Cardiac muscle cell (in vitro differentiated cells and primary cell): ENCODE measurements around the gene DNAAF3. TPM values are rescaled to one million over a fixed set of nuclear protein-coding genes. Genes with fewer than 3 reads are reported as not detected.
A peak's percentile ranks its signal among the peaks of the same experiment; 100 is the strongest.

Experiments used
- DNase-seq, 2 donors: peaks; one replicate each; pipeline versions ENCODE4 v3.0.0 to v3.0.0-alpha.2; 2010 to 2017; ENCODE audit warnings: low read depth in 1 of 2, low spot score in 1 of 2
- H3K27ac ChIP-seq: fragments of 200-600 bp; sonication (generic); 2 replicates; pipeline ENCODE4 v1.5.1; 2016
- H3K27me3 ChIP-seq: fragments of 200-600 bp; sonication (generic); 2 replicates; pipeline ENCODE4 v1.6.0; 2016; ENCODE audit warnings: control low read depth
- H3K36me3 ChIP-seq: fragments of 200-600 bp; sonication (generic); 2 replicates; pipeline ENCODE4 v1.5.1; 2016; ENCODE audit warnings: control low read depth
- H3K4me1 ChIP-seq: fragments of 200-600 bp; sonication (generic); 2 replicates; pipeline ENCODE4 v1.8.1; 2017; ENCODE audit warnings: low read depth, mild to moderate bottlenecking, mixed run types
- H3K4me3 ChIP-seq: fragments of 200-600 bp; sonication (generic); 2 replicates; pipeline ENCODE4 v1.5.1; 2016; ENCODE audit warnings: mild to moderate bottlenecking
- H3K9me3 ChIP-seq: fragments of 200-600 bp; sonication (generic); 2 replicates; pipeline ENCODE4 v1.5.1; 2017; ENCODE audit warnings: low read depth, mild to moderate bottlenecking, control low read depth
- CTCF ChIP-seq: IDR thresholded peaks from 2 replicates; pipeline ENCODE4 v1.5.1; 2012; ENCODE audit warnings: low read depth, mild to moderate bottlenecking, low read length
- polyA plus RNA-seq: library from polyadenylated mRNA; unstranded; fragments of >200 nt; fragmentation: Nextera tagmentation; extraction: Ambion mirVana; gene quantifications from 2 replicates; pipeline ENCODE4 v1.2.1, GENCODE V29; 2016
- total RNA-seq: library from RNA; depleted of rRNA; stranded (reverse); fragments of >200 nt; gene quantifications from 2 replicates; pipeline ENCODE4 v1.2.3, GENCODE V29; 2016

The DNAAF3 gene
- total and polyA plus RNA-seq, 2 experiments from 2014 or later, result 3.5 to 14.3 TPM

DNA sequence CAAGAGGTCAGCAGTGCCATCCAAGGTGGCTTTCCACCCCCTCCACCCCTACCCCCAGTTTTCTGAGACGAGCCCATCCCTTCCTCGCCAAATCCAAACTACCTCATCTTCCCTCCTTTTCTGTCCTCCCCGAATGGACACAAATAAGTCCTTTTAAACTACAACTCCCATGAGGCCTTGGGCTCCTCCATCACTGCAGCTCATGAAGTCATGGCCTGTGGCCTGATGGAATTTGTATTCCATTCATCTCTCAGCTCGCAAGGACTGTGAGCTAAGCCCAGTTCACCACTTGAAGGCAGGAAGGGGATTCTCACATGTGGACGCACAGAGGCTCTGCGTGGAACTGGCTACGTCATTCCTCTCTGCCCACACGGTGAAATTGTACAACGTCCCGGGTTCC, 30.4 kb upstream of the DNAAF3 start:
- Histone ChIP-seq H3K27ac (no peak overlapping the region), H3K36me3 (no peaks in the 10 kb centered on the region), H3K4me3 (no peak overlapping the region), H3K27me3 (no peaks in the 10 kb centered on the region), H3K9me3 (no peaks in the 10 kb centered on the region), H3K4me1 (no peaks in the 10 kb centered on the region)
- DNase-seq, result no peak
- no peak for TF ChIP-seq CTCF

- Histone ChIP-seq H3K4me1 (no peaks in the 10 kb centered on the region), H3K4me3 (no peak overlapping the region), H3K36me3 (no peaks in the 10 kb centered on the region), H3K9me3 (no peaks in the 10 kb centered on the region), H3K27me3 (peaks cover 3% of the 10 kb centered on the region), H3K27ac (no peak overlapping the region)
- TF ChIP-seq CTCF, result no peak
- DNase-seq, result no peak
These were observed 27.1 kb upstream of the DNAAF3 start for GRCh38 chr19:55193481-55193880.

DNA sequence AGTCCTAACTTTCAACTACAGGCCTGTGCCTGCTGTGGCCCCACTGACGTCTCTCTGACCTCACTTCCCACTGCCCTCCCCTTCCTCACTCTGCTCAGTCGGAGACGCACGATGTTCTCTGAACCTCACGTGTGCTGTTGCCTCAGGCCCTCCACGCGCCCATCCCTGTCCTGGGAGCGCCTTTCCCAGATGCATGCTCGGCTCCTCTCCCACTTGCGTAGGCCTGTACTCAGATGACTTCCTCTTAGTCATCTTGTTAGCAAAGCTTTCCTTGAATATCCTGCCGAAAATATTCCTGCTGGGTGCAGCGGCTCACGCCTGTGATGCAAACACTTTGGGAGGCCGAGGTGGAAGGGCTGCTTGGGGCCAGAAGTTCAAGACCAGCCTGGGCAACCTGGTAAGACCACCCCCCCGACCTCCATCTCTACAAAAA, 23.0 kb upstream of the DNAAF3 start:
- Histone ChIP-seq H3K27me3 (peaks cover 12% of the 10 kb centered on the region), H3K27ac (no peak overlapping the region), H3K9me3 (no peaks in the 10 kb centered on the region), H3K4me1 (no peaks in the 10 kb centered on the region), H3K4me3 (no peak overlapping the region), H3K36me3 (no peaks in the 10 kb centered on the region)
- no peak for TF ChIP-seq CTCF
- DNase-seq, result peak in 1 of 2 donors; percentile 98

DNA sequence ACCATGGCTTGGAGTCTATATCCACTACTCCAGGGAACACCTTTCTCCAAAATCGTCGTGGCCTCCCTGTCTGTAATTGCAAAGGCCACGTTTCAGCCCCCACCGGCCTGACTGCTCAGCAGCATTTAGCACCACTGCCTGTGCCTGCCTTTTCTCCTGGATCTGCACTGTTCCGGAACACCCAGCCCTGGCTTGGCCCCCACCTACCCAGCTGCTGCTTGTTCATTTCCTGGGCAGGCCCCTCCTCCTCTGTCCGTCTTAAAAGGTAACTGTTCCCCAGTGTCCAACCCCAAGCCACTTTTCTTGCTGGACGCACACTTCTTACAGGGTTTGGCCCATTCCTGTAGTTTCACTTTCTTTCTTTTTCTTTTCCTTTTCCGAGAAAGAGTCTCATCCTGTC, 22.2 kb upstream of the DNAAF3 start:
- Histone ChIP-seq H3K27me3 (peaks cover 15% of the 10 kb centered on the region), H3K27ac (no peak overlapping the region), H3K9me3 (no peaks in the 10 kb centered on the region), H3K4me1 (no peaks in the 10 kb centered on the region), H3K4me3 (no peak overlapping the region), H3K36me3 (no peaks in the 10 kb centered on the region)
- peak in 1 of 2 donors; percentile 48 for DNase-seq
- no peak for TF ChIP-seq CTCF

DNA sequence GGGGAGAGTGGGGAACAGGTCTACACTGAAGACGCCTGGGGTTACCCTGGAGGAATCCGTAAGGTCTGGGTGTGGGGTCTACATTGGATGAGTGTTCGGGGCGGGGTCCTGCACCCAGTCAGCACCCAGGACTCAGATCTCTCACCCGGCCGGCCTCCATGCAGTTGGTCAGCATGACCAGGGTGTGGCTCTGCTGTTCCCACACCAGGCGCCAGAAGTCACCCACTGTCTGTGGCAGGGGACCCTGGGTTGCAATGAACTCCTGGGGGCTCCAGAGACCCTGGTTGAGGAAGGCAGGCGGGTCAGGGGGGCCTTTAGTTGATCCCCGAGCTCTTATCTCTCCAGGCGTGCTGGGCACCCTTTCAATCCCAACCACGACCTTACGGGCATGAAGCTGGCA, 19.7 kb upstream of the DNAAF3 start:
- Histone ChIP-seq H3K36me3 (no peaks in the 10 kb centered on the region), H3K4me3 (no peak overlapping the region), H3K27ac (no peak overlapping the region), H3K27me3 (peaks cover 38% of the 10 kb centered on the region), H3K4me1 (no peaks in the 10 kb centered on the region), H3K9me3 (no peaks in the 10 kb centered on the region)
- DNase-seq, result no peak
- no peak for TF ChIP-seq CTCF

DNA sequence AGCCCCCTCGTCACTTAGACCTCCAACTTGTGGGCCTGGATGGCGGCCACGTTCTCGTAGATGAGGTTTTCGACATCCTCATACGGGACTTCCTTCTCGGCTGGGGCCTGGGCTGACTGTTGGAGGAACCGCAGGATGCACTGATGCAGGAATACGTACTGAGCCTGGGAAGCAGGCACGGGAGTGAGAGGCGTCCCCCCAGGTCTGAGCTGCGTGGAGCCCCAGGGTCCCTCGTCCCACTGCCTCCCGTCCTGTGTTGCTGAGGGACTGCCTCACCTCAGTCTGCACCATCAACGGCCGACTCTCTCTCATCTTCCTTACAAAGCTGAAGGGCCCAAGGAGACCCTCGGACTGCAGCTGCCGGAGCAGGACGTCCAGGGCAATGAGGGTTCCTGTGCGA, 15.3 kb upstream of the DNAAF3 start:
- no peak for TF ChIP-seq CTCF
- no peaks in the 10 kb centered on the region for H3K36me3 ChIP-seq
- no peaks in the 10 kb centered on the region for H3K9me3 ChIP-seq
- no peak overlapping the region for H3K4me3 ChIP-seq
- no peak for DNase-seq
- H3K27ac ChIP-seq, result no peak overlapping the region
- peaks cover 73% of the 10 kb centered on the region for H3K27me3 ChIP-seq
- H3K4me1 ChIP-seq, result no peaks in the 10 kb centered on the region
